ENCODE data around the gene MAD1L1.
"Not testable (repeated sequence)": the region's sequence is repeated elsewhere in the genome, so short reads cannot be mapped to it uniquely, and the experiment has no call there.

The MAD1L1 gene

GRCh38 chr7:1940402-1940786 lies 292.4 kb downstream of the MAD1L1 start:
- peak; percentile 18 for DNase-seq (ENCODE audit: low spot score)

- no peak for DNase-seq (ENCODE audit: low spot score)
These were observed 293.0 kb downstream of the MAD1L1 start for GRCh38 chr7:1939434-1940401.

GRCh38 chr7:1938788-1939433 lies 293.8 kb downstream of the MAD1L1 start:
- DNase-seq (ENCODE audit: low spot score) = no peak

- DNase-seq (ENCODE audit: low spot score) = no peak
These were observed 295.5 kb downstream of the MAD1L1 start for GRCh38 chr7:1937252-1937605.

GRCh38 chr7:1936531-1937251 lies 296.1 kb downstream of the MAD1L1 start:
- no peak for DNase-seq (ENCODE audit: low spot score)

GRCh38 chr7:1936006-1936310 lies 296.8 kb downstream of the MAD1L1 start:
- no peak for DNase-seq (ENCODE audit: low spot score)

- no peak for DNase-seq (ENCODE audit: low spot score)
These were observed 297.4 kb downstream of the MAD1L1 start for GRCh38 chr7:1935176-1936005.

- no peak for DNase-seq (ENCODE audit: low spot score)
These were observed 298.0 kb downstream of the MAD1L1 start for GRCh38 chr7:1934756-1935155.

GRCh38 chr7:1934017-1934416 lies 298.7 kb downstream of the MAD1L1 start:
- DNase-seq (ENCODE audit: low spot score) = no peak

GRCh38 chr7:1933066-1933750 lies 299.5 kb downstream of the MAD1L1 start:
- DNase-seq (ENCODE audit: low spot score) = no peak

GRCh38 chr7:1931951-1932270 lies 300.8 kb downstream of the MAD1L1 start:
- DNase-seq (ENCODE audit: low spot score) = no peak

GRCh38 chr7:1931256-1931950 lies 301.3 kb downstream of the MAD1L1 start:
- DNase-seq (ENCODE audit: low spot score) = no peak

GRCh38 chr7:1930381-1931065 lies 302.2 kb downstream of the MAD1L1 start:
- DNase-seq (ENCODE audit: low spot score) = no peak

GRCh38 chr7:1929349-1929925 lies 303.3 kb downstream of the MAD1L1 start:
- DNase-seq (ENCODE audit: low spot score) = not testable (repeated sequence)

- no peak for DNase-seq (ENCODE audit: low spot score)
These were observed 303.9 kb downstream of the MAD1L1 start for GRCh38 chr7:1928645-1929348.

- no peak for DNase-seq (ENCODE audit: low spot score)
These were observed 304.7 kb downstream of the MAD1L1 start for GRCh38 chr7:1927937-1928644.

- DNase-seq (ENCODE audit: low spot score) = no peak
These were observed 305.8 kb downstream of the MAD1L1 start for GRCh38 chr7:1926908-1927306.
